Keratinocyte (primary cell): ENCODE data around the gene SIK3.
"Not testable (repeated sequence)": the region's sequence is repeated elsewhere in the genome, so short reads cannot be mapped to it uniquely, and the experiment has no call there.

Source experiments
- CTCF ChIP-seq, 3 experiments: IDR thresholded peaks in 1 of 3; conservative IDR thresholded peaks in 1 of 3; optimal IDR thresholded peaks in 1 of 3; 2 replicates in 2 of 3; 3 replicates in 1 of 3; pipeline versions ENCODE3 to v1.5.1; 2011; ENCODE audit warnings: low read length in 3 of 3, mild to moderate bottlenecking in 3 of 3, moderate library complexity in 2 of 3, control low read depth in 1 of 3, inconsistent platforms in 1 of 3; ENCODE audit not compliant: insufficient read depth in 2 of 3; ENCODE audit errors: extremely low read depth in 1 of 3
- EZH2 ChIP-seq: IDR thresholded peaks from one replicate; pipeline ENCODE4 v1.6.1; 2012; ENCODE audit warnings: inconsistent platforms, mild to moderate bottlenecking, low read length, moderate library complexity

DNA sequence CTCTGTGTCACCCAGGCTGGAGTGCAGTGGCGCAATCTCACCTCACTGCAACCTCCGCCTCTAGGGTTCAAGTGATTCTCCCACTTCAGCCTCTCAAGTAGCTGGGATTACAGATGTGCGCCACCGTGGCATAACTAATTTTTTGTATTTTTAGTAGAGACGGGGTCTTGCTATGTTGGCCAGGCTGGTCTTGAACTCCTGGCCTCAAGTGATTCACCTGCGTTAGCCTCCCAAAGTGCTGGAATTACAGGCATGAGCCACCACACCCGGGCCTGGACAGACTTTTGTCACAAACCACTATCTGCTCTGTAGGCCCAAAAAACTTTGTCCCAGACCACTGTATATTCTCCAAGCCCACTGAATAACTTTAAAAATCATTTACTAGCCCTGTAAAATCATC, 74.5 kb downstream of the SIK3 start:
- TF ChIP-seq CTCF (optimal IDR thresholded peaks at IDR 0.05 in 1 of 3, IDR thresholded peaks at IDR 0.05 in 1 of 3, conservative IDR thresholded peaks at IDR 0.05 in 1 of 3; ENCODE audit: extremely low read depth in 1 of 3, insufficient read depth in 2 of 3, low read length in 3 of 3); EZH2: not testable (repeated sequence)
